ENCODE data around the gene COPS7A. TPM values are rescaled to one million over a fixed set of nuclear protein-coding genes. Genes with fewer than 3 reads are reported as not detected.

The COPS7A gene
- total RNA-seq, 1 donor from 2014 or later, result 36.2 TPM

DNA sequence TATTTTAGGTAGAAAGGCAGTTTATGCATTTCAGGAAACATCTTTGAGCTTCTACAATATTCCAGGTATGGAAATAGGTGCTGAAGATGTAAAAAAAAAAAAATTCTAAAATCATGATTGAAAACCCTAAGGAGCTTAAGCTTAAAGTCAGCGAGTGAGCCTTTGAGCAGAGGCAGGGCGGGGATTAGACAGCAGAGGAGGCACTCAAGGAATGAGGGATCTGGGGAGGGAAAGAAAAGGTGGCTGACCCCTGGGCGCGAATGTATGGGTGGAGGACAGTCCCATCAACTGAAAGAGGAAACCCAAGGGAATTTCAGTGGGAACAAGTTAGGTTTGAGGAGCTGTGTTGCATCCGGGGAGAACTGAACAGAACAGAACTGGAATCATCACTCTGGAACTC, 35.9 kb downstream of the COPS7A start:
- H3K36me3 Mint-ChIP-seq (ENCODE audit: low read depth), result no peaks in the 10 kb centered on the region
- H3K4me3 Mint-ChIP-seq, result no peak overlapping the region
- H3K9me3 Mint-ChIP-seq, result no peaks in the 10 kb centered on the region
- peaks cover 16% of the 10 kb centered on the region for H3K27me3 Mint-ChIP-seq (ENCODE audit: insufficient read depth)
- H3K27ac Mint-ChIP-seq, result no peak overlapping the region
- no peak for DNase-seq (ENCODE audit: low spot score)
- intact Hi-C loops (cut with micrococcal nuclease), result no loop called here
- H3K4me1 Mint-ChIP-seq (ENCODE audit: low read depth), result peaks cover 19% of the 10 kb centered on the region

- H3K36me3 Mint-ChIP-seq (ENCODE audit: low read depth), result no peaks in the 10 kb centered on the region
- no peaks in the 10 kb centered on the region for H3K9me3 Mint-ChIP-seq
- H3K4me1 Mint-ChIP-seq (ENCODE audit: low read depth), result peaks cover 43% of the 10 kb centered on the region
- no peak overlapping the region for H3K4me3 Mint-ChIP-seq
- peaks cover 21% of the 10 kb centered on the region for H3K27me3 Mint-ChIP-seq (ENCODE audit: insufficient read depth)
- intact Hi-C loops (cut with micrococcal nuclease), result no loop called here
- DNase-seq (ENCODE audit: low spot score), result no peak
- no peak overlapping the region for H3K27ac Mint-ChIP-seq
Observed at GRCh38 chr12:6763380-6763779, 39.5 kb downstream of the COPS7A start.

DNA sequence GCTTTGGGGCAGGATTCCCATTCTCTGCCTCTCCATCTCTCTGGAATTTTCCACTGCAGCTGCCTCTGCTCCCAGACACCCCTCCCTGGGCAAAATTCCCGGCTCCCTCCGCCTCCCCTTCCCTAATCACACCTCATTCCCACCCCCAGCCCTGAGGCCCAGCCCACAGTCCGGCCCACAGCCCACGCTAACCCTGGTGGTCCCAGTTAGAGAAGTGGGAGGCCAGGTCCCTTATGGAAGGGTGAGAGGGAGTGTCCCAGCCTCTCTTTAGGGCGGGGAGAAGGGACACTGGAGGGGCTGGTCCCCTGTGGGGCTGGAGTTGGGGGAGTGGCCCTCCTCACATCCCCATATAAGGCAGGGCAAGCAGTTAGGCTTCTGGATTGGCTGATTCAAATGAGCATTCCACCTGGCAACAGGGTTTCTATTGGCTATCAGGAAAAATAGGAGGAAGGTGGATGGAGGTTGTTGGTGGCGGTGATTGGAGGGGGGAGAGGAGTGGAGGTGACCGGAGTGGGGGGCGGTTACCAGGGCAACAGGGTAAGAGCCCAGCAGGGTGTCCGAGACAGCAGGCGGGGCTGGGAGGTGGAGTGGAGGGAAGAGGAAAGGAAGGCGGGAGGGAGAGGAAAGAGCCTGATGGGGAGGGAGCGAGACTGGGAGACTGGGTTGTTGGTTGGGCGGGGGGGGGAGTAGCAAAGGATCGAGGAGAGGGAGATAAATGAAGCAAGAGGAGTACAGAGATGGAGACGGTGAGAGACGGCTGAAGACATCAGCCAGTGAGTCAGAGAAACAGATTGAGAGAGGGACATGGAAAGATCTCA, 40.4 kb downstream of the COPS7A start:
- Mint-ChIP-seq H3K4me1 (ENCODE audit: low read depth) (peaks cover 43% of the 10 kb centered on the region), H3K27me3 (ENCODE audit: insufficient read depth) (peaks cover 21% of the 10 kb centered on the region), H3K27ac (peak overlapping the region; percentile 57), H3K4me3 (peak overlapping the region; percentile 79), H3K36me3 (ENCODE audit: low read depth) (peaks cover 5% of the 10 kb centered on the region), H3K9me3 (no peaks in the 10 kb centered on the region)
- peak; percentile 64 for DNase-seq (ENCODE audit: low spot score)
- intact Hi-C loops (cut with micrococcal nuclease), result loop anchor here (1.0 kb wide), 4 partner anchors 8 to 87 kb away; partner anchors contain the start of genes CD4, CDCA3, LAG3 and MLF2

GRCh38 chr12:6765048-6765633, 41.3 kb downstream of the COPS7A start:
- H3K27me3 Mint-ChIP-seq (ENCODE audit: insufficient read depth), result peaks cover 17% of the 10 kb centered on the region
- peaks cover 50% of the 10 kb centered on the region for H3K4me1 Mint-ChIP-seq (ENCODE audit: low read depth)
- H3K9me3 Mint-ChIP-seq, result no peaks in the 10 kb centered on the region
- peak overlapping the region; percentile 55 for H3K27ac Mint-ChIP-seq
- no peak for DNase-seq (ENCODE audit: low spot score)
- H3K36me3 Mint-ChIP-seq (ENCODE audit: low read depth), result peaks cover 9% of the 10 kb centered on the region
- intact Hi-C loops (cut with micrococcal nuclease), result no loop called here
- peak overlapping the region; percentile 79 for H3K4me3 Mint-ChIP-seq

- H3K27ac Mint-ChIP-seq, result peak within 1 kb of the TSS; percentile 86
- H3K27me3 Mint-ChIP-seq (ENCODE audit: insufficient read depth), result peaks cover 17% of the 10 kb centered on the region
- H3K36me3 Mint-ChIP-seq (ENCODE audit: low read depth), result peaks cover 13% of the 10 kb centered on the region
- H3K4me3 Mint-ChIP-seq, result peak within 1 kb of the TSS; percentile 94
- no peaks in the 10 kb centered on the region for H3K9me3 Mint-ChIP-seq
- H3K4me1 Mint-ChIP-seq (ENCODE audit: low read depth), result peaks cover 56% of the 10 kb centered on the region
- DNase-seq (ENCODE audit: low spot score), result peak; percentile 42
- intact Hi-C loops (cut with micrococcal nuclease), result loop anchor here (2.0 kb wide), 2 partner anchors 15 to 41 kb away; partner anchors contain the start of gene COPS7A
Observed at GRCh38 chr12:6765634-6766581, 42.1 kb downstream of the COPS7A start, which contains the start of gene PTMS. TSS of gene PTMS (plus strand) at chr12:6766363. CDS start at chr12:6766706, 343 bp downstream.

DNA sequence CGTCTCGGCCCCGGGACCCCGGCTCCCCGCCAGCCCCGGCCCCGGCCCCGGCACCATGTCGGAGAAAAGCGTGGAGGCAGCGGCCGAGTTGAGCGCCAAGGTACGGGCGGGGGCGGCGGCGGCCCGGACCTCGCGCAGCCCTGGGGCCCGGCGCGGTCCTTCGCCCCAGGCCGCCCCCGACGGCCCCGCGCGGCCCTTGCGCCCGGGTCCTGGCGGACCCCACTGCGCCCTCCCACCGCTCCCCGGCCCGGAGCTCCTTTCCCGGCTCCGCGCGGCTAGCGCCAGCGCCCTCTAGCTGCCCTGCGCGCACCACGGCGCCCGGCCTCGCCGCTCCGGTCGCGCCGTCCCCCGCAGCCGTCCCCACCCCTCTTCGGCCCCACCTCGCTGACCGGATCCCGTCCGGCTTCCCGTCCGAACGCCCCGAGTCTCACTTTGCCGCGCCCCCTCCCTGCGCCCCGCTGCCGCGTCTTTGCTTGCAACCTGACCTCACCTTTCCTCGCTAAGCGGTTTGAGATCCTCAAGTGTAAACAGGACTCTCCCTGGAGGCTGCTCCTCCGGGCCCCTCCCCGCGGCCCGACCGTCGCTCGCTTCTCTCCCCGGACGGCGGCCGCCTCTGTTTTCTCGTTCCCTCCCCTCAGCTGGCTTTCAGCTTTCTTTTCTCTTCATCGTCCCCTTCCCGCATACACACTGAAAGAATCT, 43.0 kb downstream of the COPS7A start:
- Mint-ChIP-seq H3K4me3 (peak overlapping the region; percentile 94), H3K27me3 (ENCODE audit: insufficient read depth) (peaks cover 15% of the 10 kb centered on the region), H3K36me3 (ENCODE audit: low read depth) (peaks cover 16% of the 10 kb centered on the region), H3K9me3 (no peaks in the 10 kb centered on the region), H3K27ac (peak overlapping the region; percentile 86), H3K4me1 (ENCODE audit: low read depth) (peaks cover 65% of the 10 kb centered on the region)
- intact Hi-C loops (cut with micrococcal nuclease), result loop anchor here (2.0 kb wide), 2 partner anchors 14 to 42 kb away; partner anchors contain the start of gene COPS7A
- peak; percentile 69 for DNase-seq (ENCODE audit: low spot score)

- Mint-ChIP-seq H3K4me3 (peak overlapping the region; percentile 94), H3K9me3 (no peaks in the 10 kb centered on the region), H3K36me3 (ENCODE audit: low read depth) (peaks cover 18% of the 10 kb centered on the region), H3K4me1 (ENCODE audit: low read depth) (peaks cover 73% of the 10 kb centered on the region), H3K27me3 (ENCODE audit: insufficient read depth) (peaks cover 13% of the 10 kb centered on the region), H3K27ac (peak overlapping the region; percentile 86)
- no peak for DNase-seq (ENCODE audit: low spot score)
- intact Hi-C loops (cut with micrococcal nuclease), result loop anchor here (2.0 kb wide), 2 partner anchors 13 to 43 kb away; partner anchors contain the start of gene COPS7A
Observed at GRCh38 chr12:6767353-6768319, 43.8 kb downstream of the COPS7A start.

GRCh38 chr12:6768437-6768914, 44.6 kb downstream of the COPS7A start:
- peak overlapping the region; percentile 94 for H3K4me3 Mint-ChIP-seq
- intact Hi-C loops (cut with micrococcal nuclease), result no loop called here
- peaks cover 76% of the 10 kb centered on the region for H3K4me1 Mint-ChIP-seq (ENCODE audit: low read depth)
- no peak for DNase-seq (ENCODE audit: low spot score)
- peaks cover 13% of the 10 kb centered on the region for H3K27me3 Mint-ChIP-seq (ENCODE audit: insufficient read depth)
- no peaks in the 10 kb centered on the region for H3K9me3 Mint-ChIP-seq
- peak overlapping the region; percentile 74 for H3K27ac Mint-ChIP-seq
- H3K36me3 Mint-ChIP-seq (ENCODE audit: low read depth), result peaks cover 20% of the 10 kb centered on the region

DNA sequence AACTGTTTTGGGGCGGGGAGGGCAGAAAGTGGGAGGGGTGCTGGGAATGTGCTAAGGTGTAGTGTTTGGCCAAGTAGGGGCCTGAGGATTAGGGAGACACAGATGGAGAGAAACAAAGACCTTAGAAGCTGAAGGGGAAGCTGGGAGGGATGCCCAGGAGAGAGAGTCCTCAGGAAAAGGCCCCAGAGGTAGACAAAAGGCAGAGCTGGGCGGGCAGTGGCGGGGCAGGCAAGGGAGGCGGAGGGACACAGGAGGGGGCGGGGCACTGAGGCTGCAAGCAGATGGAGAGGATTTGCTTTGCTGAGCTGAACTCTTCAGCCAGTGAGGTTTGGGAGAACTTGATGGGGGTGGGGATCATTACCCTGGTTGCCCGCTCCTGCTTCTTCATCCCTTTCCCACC, 45.1 kb downstream of the COPS7A start:
- H3K4me1 Mint-ChIP-seq (ENCODE audit: low read depth), result peaks cover 75% of the 10 kb centered on the region
- H3K27ac Mint-ChIP-seq, result peak overlapping the region; percentile 74
- DNase-seq (ENCODE audit: low spot score), result no peak
- intact Hi-C loops (cut with micrococcal nuclease), result no loop called here
- peak overlapping the region; percentile 94 for H3K4me3 Mint-ChIP-seq
- H3K36me3 Mint-ChIP-seq (ENCODE audit: low read depth), result peaks cover 20% of the 10 kb centered on the region
- H3K27me3 Mint-ChIP-seq (ENCODE audit: insufficient read depth), result peaks cover 12% of the 10 kb centered on the region
- no peaks in the 10 kb centered on the region for H3K9me3 Mint-ChIP-seq

- H3K4me3 Mint-ChIP-seq, result no peak overlapping the region
- peaks cover 25% of the 10 kb centered on the region for H3K36me3 Mint-ChIP-seq (ENCODE audit: low read depth)
- intact Hi-C loops (cut with micrococcal nuclease), result loop anchor here (5.0 kb wide), 4 partner anchors 58 to 188 kb away; partner anchors contain the start of genes CHD4, P3H3 and ZNF384
- H3K27ac Mint-ChIP-seq, result peak overlapping the region; percentile 52
- H3K4me1 Mint-ChIP-seq (ENCODE audit: low read depth), result peaks cover 75% of the 10 kb centered on the region
- H3K9me3 Mint-ChIP-seq, result no peaks in the 10 kb centered on the region
- DNase-seq (ENCODE audit: low spot score), result no peak
- H3K27me3 Mint-ChIP-seq (ENCODE audit: insufficient read depth), result peaks cover 5% of the 10 kb centered on the region
Observed at GRCh38 chr12:6769666-6770065, 45.8 kb downstream of the COPS7A start.

GRCh38 chr12:6770094-6770493, 46.2 kb downstream of the COPS7A start:
- Mint-ChIP-seq H3K9me3 (no peaks in the 10 kb centered on the region), H3K27ac (peak overlapping the region; percentile 52), H3K36me3 (ENCODE audit: low read depth) (peaks cover 29% of the 10 kb centered on the region), H3K27me3 (ENCODE audit: insufficient read depth) (peaks cover 3% of the 10 kb centered on the region), H3K4me3 (no peak overlapping the region), H3K4me1 (ENCODE audit: low read depth) (peaks cover 75% of the 10 kb centered on the region)
- intact Hi-C loops (cut with micrococcal nuclease), result loop anchor here (5.0 kb wide), 4 partner anchors 57 to 187 kb away; partner anchors contain the start of genes CHD4, P3H3 and ZNF384
- DNase-seq (ENCODE audit: low spot score), result no peak
